ENCODE measurements around the gene BAZ1A.

BAZ1A gene

DNA sequence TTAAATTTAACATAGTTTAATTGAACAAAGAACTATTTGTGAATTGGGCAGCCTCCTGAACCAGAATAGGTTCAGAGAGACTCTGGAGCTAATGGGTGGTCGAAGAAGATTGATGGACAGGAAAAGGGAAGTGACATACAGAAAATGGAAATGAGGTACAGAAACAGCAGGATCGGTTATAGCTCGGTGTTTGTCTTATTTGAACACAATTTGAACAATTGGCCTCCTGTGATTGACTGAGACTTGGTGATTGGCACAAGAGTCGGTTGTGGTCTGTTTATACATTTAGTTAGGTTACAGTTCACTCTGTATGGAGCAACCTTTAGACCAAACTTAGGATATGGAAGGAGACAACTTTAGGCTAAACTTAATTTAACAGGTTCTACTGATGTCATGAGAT is 142.4 kb downstream of the BAZ1A start:
- no peak for DNase-seq (ENCODE audit: low read depth in 1 of 2, low spot score in 1 of 2)

DNA sequence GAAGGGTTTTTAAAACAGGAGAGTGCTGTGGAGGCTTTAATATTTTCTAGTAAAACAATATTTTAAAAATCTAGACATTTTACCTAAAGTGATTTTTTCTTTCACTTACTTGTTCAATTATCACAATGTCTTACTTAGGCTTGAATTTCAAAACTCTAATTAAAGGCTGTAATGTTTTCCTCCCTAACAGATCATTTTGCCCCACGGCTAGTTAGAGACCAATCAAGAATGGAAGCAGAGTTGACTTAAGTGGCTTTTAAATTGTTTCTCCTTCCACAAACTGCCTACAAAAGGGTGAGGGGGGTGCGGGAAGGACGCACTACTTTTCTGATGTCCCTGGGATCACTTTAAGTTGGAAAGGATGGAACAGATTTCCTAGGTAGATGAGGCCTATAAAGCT is 151.3 kb downstream of the BAZ1A start:
- no peak for DNase-seq (ENCODE audit: low read depth in 1 of 2, low spot score in 1 of 2)

DNA sequence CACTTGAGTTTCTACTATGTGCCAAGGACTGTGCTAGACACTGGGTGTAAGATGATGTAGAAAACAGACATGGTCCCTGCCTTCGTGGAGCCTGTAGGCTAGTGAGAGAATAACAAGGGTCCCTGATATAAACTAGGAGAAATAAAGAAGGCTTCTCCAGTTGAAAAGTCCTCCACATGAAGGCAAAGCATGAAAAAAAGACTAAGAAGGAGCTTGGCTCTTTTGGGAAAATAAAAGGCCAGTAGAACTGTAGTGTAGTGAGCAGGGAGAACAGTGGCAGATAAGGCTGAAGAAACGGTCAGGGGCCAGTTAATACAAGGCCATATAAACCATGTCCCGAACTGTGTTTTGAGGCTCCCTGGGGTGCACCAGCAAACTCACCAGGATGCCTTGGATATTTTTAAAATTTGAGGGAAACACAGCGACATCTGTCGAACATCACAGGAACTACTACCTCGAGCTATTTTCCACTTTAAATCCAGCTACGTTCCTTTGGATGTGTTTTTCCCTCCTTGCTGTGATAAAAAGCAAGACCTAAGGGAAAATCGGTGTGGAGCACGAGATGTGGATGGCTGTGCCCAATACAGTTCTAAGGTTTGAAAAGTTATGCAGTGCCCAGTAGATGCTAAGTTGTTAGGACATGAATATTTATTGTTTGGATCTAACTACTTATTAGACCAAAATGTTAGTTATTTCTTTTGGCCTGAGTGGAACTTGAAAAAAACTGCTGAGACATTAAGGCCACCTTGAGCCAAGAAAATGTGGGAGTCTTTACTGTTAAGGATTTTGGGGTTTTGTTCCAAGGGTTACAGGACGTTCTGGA is 152.2 kb downstream of the BAZ1A start:
- peak in 1 of 2 donors; percentile 1 for DNase-seq (ENCODE audit: low read depth in 1 of 2, low spot score in 1 of 2)

DNA sequence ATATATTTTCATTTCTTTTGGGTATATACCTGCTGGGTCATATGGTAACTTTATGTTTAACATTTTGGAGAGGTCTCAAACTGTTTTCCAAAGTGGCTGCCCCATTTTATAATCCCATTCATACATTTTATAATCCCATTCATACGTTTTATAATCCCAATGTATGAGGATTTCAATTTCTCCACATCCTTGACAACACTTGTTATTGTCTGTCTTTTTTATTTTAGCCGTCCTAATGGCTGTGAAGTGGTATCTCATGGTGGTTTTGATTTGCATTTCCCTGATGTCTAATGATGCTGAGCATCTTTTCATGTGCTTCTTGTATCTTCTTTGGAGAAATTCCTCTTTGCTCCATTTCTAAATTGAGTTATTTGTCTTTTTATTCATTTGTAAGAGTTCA is 154.0 kb downstream of the BAZ1A start:
- DNase-seq (ENCODE audit: low read depth in 1 of 2, low spot score in 1 of 2): no peak

DNA sequence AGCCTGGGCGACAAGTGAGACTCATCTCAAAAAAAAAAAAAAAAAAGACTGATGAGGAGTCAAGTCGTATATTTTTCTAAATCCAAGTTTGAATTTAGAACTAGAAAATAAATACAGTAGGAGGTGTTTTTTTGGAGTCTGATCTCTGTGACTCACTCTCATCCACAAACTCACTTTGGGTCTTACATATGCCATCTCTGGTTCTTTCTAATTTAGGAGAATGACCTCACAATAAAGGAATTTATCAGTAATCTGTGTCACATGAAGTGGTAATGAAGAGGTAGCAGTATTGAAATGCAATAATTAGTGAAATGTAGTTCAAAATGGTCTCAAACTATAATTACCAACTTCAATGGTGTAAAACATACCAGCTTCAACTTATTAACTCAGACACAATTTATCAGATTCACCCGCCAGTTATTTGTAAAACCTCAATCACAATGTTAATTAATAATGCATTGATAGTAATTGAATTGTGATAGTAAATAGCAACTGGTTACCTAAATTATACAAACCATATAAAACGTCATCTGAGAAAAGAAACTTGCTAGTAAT is 156.3 kb downstream of the BAZ1A start:
- DNase-seq (ENCODE audit: low read depth in 1 of 2, low spot score in 1 of 2): no peak

DNA sequence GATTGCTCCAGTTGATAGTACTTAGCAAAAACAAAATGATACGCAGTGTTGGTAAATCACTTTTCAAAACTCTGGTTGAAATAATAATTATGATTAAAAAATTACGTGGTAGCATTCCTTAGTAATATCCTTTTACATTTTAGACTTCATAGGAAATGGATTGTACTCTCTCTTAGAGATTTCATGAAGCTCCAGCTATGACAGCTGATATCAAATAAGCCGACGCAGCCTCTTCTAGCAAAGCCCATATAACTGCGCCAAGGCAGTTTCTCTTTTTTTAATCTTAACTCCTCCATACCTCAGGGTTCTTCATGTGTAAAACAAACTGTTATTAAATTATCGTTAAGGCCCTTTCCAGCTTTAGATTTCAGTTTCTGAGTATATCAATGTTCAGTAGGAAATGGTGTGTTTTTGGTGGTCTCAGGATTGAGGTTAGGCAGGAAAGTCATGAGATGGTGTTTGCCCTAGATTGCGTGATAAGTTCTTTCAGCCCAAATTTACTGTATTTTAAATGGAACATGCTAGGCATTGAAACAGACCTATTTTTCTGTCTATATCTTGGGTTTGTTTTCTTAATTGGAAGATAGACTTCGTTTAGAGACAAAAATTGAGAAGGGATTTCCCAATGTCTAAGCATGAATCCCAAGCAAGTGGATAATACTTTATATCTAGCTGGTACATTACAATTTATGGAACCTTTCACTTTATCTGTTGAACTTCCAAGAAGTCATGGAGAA is 159.9 kb downstream of the BAZ1A start:
- no peak for DNase-seq (ENCODE audit: low read depth in 1 of 2, low spot score in 1 of 2)

DNA sequence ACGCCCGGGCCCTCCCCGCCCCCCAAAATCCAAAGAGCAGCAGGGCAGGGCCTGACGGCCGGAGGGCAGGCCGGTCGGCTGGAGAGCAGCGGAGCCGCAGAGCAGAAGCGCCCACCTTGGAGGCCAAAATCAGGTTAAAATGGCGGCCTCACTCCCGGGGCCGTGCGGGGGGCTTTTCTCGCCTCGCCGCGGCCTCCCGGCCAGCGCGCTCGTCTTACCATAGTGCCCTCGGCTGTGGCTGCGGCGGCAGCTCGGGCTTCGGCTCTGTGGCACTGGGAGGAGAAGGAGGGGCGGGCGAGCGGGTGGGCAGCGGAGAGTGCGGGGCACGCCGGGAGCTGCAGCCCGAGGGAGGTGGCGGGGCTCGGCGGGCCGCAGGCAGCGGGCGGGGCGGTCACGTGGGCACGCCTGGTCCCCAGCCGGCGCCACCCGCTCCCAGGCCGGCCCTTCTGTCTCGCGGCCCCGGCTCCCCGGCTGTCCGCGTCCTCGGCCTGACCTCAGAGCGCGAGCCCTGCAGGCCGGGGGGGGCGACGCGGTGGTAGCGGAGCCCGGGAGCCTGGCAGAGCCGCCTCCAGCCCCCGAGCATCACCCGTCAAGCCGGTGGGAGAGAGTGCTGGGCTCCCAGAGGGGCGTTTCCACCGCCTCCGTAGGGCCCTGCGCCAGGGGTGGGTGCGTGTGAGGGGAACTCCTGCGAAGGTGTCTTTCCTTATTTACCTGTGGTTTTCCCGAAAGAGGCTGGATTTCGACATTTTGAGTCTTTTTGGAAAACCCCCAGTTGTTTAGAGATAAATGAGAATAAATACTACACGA is 160.6 kb downstream of the BAZ1A start, which contains the start of gene CFL2:
CFL2 (minus strand) TSS at position 274 of the 807 bp plus-strand sequence; CDS start at position 221, 53 bp downstream.
- DNase-seq (ENCODE audit: low read depth in 1 of 2, low spot score in 1 of 2): peak; percentile 35 to 47

DNA sequence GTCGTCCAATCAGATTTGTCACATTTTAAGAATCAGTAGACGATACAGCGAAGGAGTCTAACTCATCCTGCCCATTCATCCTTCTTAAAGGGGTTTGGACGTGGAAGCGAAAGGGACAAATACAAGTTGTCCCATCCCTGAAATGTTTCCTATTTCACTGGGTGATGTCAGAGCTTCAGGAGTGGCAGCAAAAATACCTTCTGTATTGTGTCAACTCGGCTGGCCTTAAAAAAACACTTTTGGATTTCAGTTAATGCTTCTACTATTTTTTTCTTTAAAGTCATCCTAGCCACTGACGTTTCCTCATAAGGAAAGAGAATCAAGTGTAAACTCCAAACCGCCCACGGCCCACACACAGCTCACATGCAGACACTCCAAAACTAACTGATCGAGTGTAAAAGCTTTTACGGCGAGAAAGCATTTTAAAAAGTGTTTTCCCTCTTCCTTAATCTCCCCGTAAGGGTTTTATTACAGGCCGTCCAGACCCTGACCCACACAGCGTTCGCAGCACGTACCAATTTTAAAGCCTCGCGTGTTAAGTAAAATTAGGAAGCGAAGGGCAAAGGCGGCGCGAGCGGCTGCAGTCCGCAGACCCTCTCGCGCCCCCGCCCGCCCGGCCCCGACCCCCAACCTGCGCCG is 161.4 kb downstream of the BAZ1A start:
- DNase-seq (ENCODE audit: low read depth in 1 of 2, low spot score in 1 of 2): no peak

DNA sequence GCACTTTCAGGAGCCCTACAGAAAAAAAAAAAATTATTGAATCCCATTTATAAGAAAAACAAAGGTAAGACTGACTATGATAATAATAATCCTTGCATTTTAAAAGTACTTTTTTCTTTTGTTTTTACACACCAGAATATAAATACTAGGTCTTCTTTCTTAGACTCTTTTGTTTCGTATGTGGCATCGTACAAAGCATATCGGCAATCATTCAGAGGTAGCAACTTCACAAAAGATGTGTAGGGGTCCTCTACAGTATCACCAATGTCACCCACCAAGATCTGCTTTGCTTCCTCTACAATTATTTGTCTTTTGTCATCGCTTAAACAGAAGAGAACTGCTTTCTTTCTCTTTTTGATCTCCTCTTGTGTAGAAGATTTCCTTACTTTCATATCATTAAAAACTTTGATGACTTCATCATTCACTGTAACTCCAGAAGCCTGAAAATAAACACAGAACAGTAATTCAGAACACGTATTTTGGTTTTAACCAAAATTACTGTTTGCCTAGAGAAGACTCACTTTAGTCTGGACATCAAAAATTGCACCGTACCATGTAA is 162.0 kb downstream of the BAZ1A start:
- no peak for DNase-seq (ENCODE audit: low read depth in 1 of 2, low spot score in 1 of 2)

DNA sequence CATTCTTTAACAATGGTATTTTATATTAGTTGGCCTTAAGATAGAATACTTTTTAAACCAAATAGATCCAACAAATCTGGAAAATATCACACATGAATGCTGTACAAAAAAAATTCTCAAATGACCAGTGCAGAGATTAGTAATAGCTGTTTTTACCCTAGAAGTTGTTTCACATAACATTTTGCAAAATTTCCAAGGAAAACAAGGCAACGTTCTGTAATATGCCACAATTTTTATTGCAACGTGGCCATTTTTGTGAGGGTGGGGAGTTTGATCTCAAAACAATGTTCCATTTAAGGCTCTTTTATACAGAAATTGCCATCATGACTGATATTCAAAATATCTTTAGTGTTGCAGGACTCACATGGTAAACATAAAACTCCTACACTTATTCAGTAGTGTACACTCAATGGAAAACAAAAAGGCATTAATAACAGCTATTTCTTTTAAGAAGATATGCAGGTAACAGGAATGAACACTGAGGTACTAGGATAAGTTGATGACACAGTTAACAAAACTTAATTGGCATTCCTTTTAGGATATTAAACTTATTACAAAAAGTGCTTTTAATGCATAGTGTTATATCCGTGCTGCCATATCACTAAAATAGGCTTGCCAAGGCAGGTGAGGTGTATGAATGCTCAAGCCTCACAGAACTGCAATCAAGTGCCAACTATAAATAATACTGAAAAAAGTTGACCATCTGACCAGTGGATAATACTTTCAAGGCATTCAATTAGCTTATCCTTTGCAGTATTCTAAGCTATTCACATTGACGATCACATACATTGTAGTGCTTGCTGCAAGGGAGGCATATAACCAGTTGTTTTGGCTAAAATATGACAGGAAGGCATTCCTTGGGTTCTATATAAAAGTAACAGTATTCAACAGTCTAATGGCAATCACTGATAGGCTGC is 163.1 kb downstream of the BAZ1A start:
- DNase-seq (ENCODE audit: low read depth in 1 of 2, low spot score in 1 of 2): no peak

DNA sequence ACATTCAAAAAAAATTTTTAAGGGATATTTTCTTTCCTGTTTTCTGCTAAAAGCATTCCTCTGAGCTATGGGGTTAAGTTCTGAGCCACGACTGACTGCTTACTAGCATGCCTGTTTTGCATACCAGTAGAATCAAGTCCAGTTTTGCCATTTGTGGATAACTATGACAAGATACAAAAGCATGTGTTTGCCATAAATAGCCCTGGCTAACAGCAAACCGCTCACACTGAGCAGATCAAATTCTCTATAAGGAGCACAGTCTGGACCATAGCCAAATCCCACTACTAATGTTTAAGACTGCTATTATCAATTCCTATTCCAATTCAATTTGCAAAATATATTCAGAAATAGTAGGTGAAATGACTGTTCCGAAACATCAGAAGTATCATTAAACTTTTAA is 164.0 kb downstream of the BAZ1A start:
- no peak for DNase-seq (ENCODE audit: low read depth in 1 of 2, low spot score in 1 of 2)

DNA sequence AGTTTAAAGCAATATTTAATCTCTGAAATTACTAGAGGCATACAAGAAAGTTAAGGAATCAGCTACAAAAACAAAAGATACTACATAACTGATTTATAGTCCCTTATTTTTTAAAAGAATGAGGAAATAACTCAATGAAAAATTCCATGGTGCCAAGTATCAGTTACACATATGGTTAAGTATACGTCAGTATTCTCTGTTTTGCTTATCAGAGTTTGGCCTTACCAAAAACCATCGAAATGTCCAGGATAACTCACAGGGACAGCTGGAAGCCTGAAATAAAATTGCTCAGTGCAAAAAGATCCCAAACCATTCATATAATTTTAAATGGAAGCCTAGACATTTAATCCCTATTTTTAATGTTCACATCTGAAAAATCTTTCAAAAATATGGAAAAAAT is 164.4 kb downstream of the BAZ1A start:
- no peak for DNase-seq (ENCODE audit: low read depth in 1 of 2, low spot score in 1 of 2)

DNA sequence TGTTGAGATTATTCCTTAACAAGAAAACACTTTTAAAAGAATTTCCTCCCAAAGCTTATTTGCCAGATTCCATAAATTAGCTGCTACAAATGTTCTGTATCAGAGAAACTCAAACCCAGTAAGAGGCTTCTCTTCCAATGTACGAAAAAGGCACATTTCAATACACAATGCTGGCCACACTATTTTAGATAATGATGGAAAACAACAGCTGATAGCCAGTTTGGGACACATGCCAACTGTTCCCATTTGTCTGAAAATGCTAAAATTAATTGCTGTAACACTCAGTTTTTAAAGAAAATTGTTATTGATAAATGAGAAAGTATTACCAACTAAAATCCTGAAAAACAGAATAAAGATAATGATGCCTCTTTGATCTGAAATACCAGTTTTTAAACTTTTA is 165.2 kb downstream of the BAZ1A start:
- no peak for DNase-seq (ENCODE audit: low read depth in 1 of 2, low spot score in 1 of 2)

DNA sequence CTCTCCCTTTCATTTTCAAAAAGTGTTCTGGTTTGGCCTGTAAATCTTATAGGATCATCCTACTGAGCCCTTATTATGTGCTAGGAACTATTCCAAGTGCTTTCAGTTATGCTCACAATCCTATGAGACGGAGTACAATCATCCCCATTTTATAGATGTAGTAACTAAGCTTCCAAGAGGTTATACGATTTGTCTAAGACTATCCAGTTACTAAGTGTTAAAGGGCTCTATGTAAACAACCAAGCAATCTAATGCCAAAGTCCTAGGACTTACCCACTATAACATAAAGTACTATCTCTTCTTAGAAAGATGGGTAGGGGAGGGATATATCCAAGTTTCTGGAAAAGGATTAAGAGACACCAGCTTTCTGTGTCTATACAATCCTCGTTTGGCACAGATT is 167.4 kb downstream of the BAZ1A start:
- DNase-seq (ENCODE audit: low read depth in 1 of 2, low spot score in 1 of 2): no peak
